Skin of body (tissue), 2 donors: ENCODE data around the gene KCNJ10. TPM values are rescaled to one million over a fixed set of nuclear protein-coding genes. Genes with fewer than 3 reads are reported as not detected.

Source experiments
- DNase-seq: peaks from one replicate; lab custom pipeline; 2025; lab: John Stamatoyannopoulos, UW
- total RNA-seq: library from RNA; depleted of rRNA; stranded (reverse); fragments of >200 nt; gene quantifications from one replicate; pipeline ENCODE4 v1.2.3, GENCODE V29; 2014

KCNJ10 gene
- total RNA-seq, 1 donor from 2014 or later, result under 0.01 TPM

- DNase-seq, result no peak
Observed at GRCh38 chr1:160025314-160025713, 44.6 kb downstream of the KCNJ10 start.

- DNase-seq, result no peak
Observed at GRCh38 chr1:160024195-160024905, 45.6 kb downstream of the KCNJ10 start.

GRCh38 chr1:160022330-160023310 lies 47.3 kb downstream of the KCNJ10 start:
- DNase-seq, result no peak

GRCh38 chr1:160021376-160022074 lies 48.4 kb downstream of the KCNJ10 start:
- DNase-seq, result no peak

GRCh38 chr1:160020196-160020595 lies 49.8 kb downstream of the KCNJ10 start:
- no peak for DNase-seq

- no peak for DNase-seq
Observed at GRCh38 chr1:160018900-160019299, 51.1 kb downstream of the KCNJ10 start.

- DNase-seq, result no peak
Observed at GRCh38 chr1:160018347-160018746, 51.6 kb downstream of the KCNJ10 start.

- DNase-seq, result no peak
Observed at GRCh38 chr1:160017592-160017991, 52.4 kb downstream of the KCNJ10 start.

GRCh38 chr1:160011781-160012180 lies 58.2 kb downstream of the KCNJ10 start:
- no peak for DNase-seq

GRCh38 chr1:160009801-160010200 lies 60.2 kb downstream of the KCNJ10 start:
- no peak for DNase-seq

GRCh38 chr1:160009081-160009480 lies 60.9 kb downstream of the KCNJ10 start:
- no peak for DNase-seq

- DNase-seq, result peak; percentile 12
Observed at GRCh38 chr1:160007577-160008200, 62.3 kb downstream of the KCNJ10 start.

- DNase-seq, result no peak
Observed at GRCh38 chr1:160006312-160006940, 63.5 kb downstream of the KCNJ10 start.

- DNase-seq, result no peak
Observed at GRCh38 chr1:160005070-160005469, 64.9 kb downstream of the KCNJ10 start.

GRCh38 chr1:160004425-160004824 lies 65.5 kb downstream of the KCNJ10 start:
- no peak for DNase-seq

- no peak for DNase-seq
Observed at GRCh38 chr1:160004001-160004400, 66.0 kb downstream of the KCNJ10 start.

- DNase-seq, result no peak
Observed at GRCh38 chr1:160001440-160001839, 68.5 kb downstream of the KCNJ10 start.

GRCh38 chr1:159999204-159999603 lies 70.8 kb downstream of the KCNJ10 start:
- no peak for DNase-seq

- DNase-seq, result no peak
Observed at GRCh38 chr1:159996653-159997052, 73.3 kb downstream of the KCNJ10 start.

GRCh38 chr1:159994896-159995295 lies 75.1 kb downstream of the KCNJ10 start:
- no peak for DNase-seq

GRCh38 chr1:159993911-159994310 lies 76.0 kb downstream of the KCNJ10 start:
- DNase-seq, result no peak
